Right atrium auricular region (tissue), 2 donors: Measurements from ENCODE around the gene CDC42BPA. TPM values are rescaled to one million over a fixed set of nuclear protein-coding genes. Genes with fewer than 3 reads are reported as not detected.
A peak's percentile ranks its signal among the peaks of the same experiment; 100 is the strongest.

Experiments
- DNase-seq: peaks from one replicate; pipeline ENCODE4 v3.0.0-alpha.2; 2019; ENCODE audit warnings: low spot score
- H3K27ac ChIP-seq, 2 donors: fragments of 200-600 bp; sonication (generic); 1 replicate in 1 of 2; 2 replicates in 1 of 2; pipeline ENCODE4 v1.5.1; 2016 to 2019
- H3K27me3 ChIP-seq, 2 donors: fragments of 200-600 bp; sonication (generic); one replicate each; pipeline versions ENCODE4 v1.5.1 to v1.6.0; 2017 to 2019
- H3K36me3 ChIP-seq: fragments of 200-600 bp; sonication (generic); one replicate; pipeline ENCODE4 v1.5.1; 2016
- H3K4me1 ChIP-seq, 2 donors: fragments of 200-600 bp; sonication (generic); one replicate each; pipeline versions ENCODE4 v1.5.1 to v1.6.0; 2017 to 2019
- H3K4me3 ChIP-seq, 2 donors: fragments of 200-600 bp; sonication (generic); 1 replicate in 1 of 2; 2 replicates in 1 of 2; pipeline ENCODE4 v1.5.1; 2017 to 2019; ENCODE audit warnings: mild to moderate bottlenecking in 1 of 2, moderate library complexity in 1 of 2
- H3K9me3 ChIP-seq, 2 donors: fragments of 200-600 bp; sonication (generic); one replicate each; pipeline ENCODE4 v1.5.1; 2019
- CTCF ChIP-seq, 2 donors: fragments of 200-600 bp; sonication (generic); IDR thresholded peaks; one replicate each; pipeline ENCODE4 v1.5.1; 2019; ENCODE audit warnings: antibody characterized with exemption in 2 of 2
- total RNA-seq, 2 donors: library from RNA; depleted of rRNA; stranded (reverse); fragments of >200 nt; gene quantifications; one replicate each; pipeline ENCODE4 v1.1.0, GENCODE V29; 2016

Gene CDC42BPA
- total RNA-seq, 2 donors from 2014 or later, result 26.0 to 32.0 TPM

GRCh38 chr1:226973898-226974543 lies 344.3 kb downstream of the CDC42BPA start:
- Histone ChIP-seq H3K4me1 (peaks cover 0 to 48% of the 10 kb centered on the region in 2 donors), H3K36me3 (peaks cover 25% of the 10 kb centered on the region), H3K9me3 (peaks cover 0 to 6% of the 10 kb centered on the region in 2 donors), H3K4me3 (no peak overlapping the region), H3K27me3 (no peaks in the 10 kb centered on the region), H3K27ac (peak overlapping the region; percentile 84 to 87)
- TF ChIP-seq CTCF (IDR thresholded peaks at IDR 0.05), result no peak
- DNase-seq, result peak; percentile 72

DNA sequence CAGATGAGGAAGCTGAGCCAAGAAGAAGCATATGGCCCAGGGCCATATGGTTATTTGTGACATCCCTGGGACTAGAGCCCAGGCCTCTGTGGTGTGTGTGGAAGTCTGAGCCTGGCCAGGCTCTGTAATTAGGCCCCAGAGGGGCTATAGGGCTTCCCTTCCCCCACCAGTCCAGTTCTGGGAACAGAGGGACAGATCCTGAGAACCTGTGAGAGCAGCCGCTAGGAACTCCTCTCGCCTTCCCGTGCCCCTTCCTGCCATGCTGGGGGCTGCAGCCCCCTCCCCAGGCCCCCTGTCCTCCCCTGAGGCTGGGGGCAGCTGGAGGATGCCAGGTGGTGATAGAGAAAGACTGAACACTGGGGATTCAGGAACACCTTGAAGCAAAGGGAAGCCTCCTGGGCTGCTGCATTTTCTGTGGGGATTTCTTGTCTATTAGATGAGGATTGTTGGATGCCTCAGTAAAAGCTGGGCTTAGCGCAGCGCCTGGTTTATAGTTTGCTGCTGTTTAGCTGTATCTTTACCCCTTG lies 344.9 kb downstream of the CDC42BPA start:
- peaks cover 19% of the 10 kb centered on the region for H3K36me3 ChIP-seq
- peaks cover 0 to 6% of the 10 kb centered on the region in 2 donors for H3K9me3 ChIP-seq
- DNase-seq, result no peak
- peak overlapping the region; percentile 84 to 87 for H3K27ac ChIP-seq
- no peak for TF ChIP-seq CTCF (IDR thresholded peaks at IDR 0.05)
- no peak overlapping the region for H3K4me3 ChIP-seq
- peaks cover 0 to 47% of the 10 kb centered on the region in 2 donors for H3K4me1 ChIP-seq
- no peaks in the 10 kb centered on the region for H3K27me3 ChIP-seq

DNA sequence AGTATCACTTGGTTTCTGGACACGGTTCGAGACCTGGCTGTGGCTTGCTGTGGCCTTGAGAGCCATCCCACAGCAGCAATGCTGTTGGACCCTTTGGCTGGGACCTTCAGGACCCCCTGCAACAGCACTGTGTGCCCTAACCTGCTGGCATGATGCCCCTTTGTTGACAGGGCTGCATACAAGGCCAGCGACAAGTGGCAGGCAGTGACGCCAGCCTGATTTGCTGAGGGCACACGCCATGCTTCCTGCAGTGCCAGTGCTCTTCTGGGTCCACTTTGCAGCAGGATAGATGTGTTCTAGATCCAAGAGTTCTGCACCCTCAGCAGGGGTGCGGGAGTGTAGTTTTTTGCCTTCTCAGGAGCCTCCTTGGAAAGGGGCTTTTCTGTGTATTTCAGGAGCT lies 345.4 kb downstream of the CDC42BPA start:
- Histone ChIP-seq H3K27me3 (no peaks in the 10 kb centered on the region), H3K9me3 (peaks cover 0 to 6% of the 10 kb centered on the region in 2 donors), H3K27ac (peak overlapping the region; percentile 84 to 87), H3K4me3 (no peak overlapping the region), H3K36me3 (peaks cover 14% of the 10 kb centered on the region), H3K4me1 (peaks cover 0 to 52% of the 10 kb centered on the region in 2 donors)
- TF ChIP-seq CTCF (IDR thresholded peaks at IDR 0.05), result no peak
- DNase-seq, result no peak

GRCh38 chr1:226971765-226972164 lies 346.5 kb downstream of the CDC42BPA start:
- no peak overlapping the region for H3K4me3 ChIP-seq
- no peak for DNase-seq
- H3K4me1 ChIP-seq, result peaks cover 0 to 57% of the 10 kb centered on the region in 2 donors
- peaks cover 14% of the 10 kb centered on the region for H3K36me3 ChIP-seq
- H3K9me3 ChIP-seq, result peaks cover 0 to 6% of the 10 kb centered on the region in 2 donors
- H3K27me3 ChIP-seq, result no peaks in the 10 kb centered on the region
- TF ChIP-seq CTCF (IDR thresholded peaks at IDR 0.05), result no peak
- H3K27ac ChIP-seq, result no peak overlapping the region

GRCh38 chr1:226967665-226968064 lies 350.6 kb downstream of the CDC42BPA start:
- peak overlapping the region; percentile 83 to 88 for H3K27ac ChIP-seq
- no peak for DNase-seq
- peaks cover 37% of the 10 kb centered on the region for H3K36me3 ChIP-seq
- H3K4me3 ChIP-seq, result no peak overlapping the region
- peaks cover 0 to 44% of the 10 kb centered on the region in 2 donors for H3K4me1 ChIP-seq
- peaks cover 0 to 6% of the 10 kb centered on the region in 2 donors for H3K9me3 ChIP-seq
- no peaks in the 10 kb centered on the region for H3K27me3 ChIP-seq
- no peak for TF ChIP-seq CTCF (IDR thresholded peaks at IDR 0.05)
